ENCODE results near the gene LY6G5B.

LY6G5B gene

DNA sequence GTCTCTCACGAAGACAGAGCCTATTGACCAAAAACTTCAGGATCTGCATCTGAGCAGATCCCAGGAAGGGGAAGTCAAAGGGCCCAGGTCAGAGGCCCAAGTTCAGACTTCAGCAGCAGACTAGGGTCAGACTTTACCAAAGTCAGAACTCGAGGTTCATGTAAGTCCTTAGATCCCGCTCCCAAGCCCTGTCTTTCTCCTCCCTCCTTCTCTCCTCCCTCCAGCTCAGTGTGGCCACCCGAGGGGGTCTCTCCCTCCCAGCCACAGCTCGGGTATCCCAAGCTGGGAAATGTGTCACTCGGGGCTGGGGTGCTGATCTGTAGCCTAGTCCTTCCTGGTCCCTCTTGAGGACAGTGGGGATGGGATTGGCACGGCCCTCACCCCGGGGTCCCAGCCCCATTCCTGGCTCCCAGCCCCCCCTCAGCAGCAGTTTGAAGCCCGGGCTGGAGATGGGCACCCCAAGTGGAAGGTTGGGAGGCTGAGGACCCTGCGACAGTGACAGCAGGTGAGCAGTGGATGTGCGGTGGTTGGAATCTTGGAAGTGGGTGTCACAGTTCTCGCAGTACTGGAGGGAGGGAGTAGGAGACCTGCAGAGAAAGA is 7.6 kb upstream of the LY6G5B start:
- DNase-seq (ENCODE audit: low read depth in 2 of 2), result no peak

GRCh38 chr6:31663126-31663960 is 6.4 kb upstream of the LY6G5B start:
- no peak for DNase-seq (ENCODE audit: low read depth in 2 of 2)

- DNase-seq (ENCODE audit: low read depth in 2 of 2), result no peak
Observed at GRCh38 chr6:31663961-31664789, 5.6 kb upstream of the LY6G5B start.

GRCh38 chr6:31664790-31665500 is 4.8 kb upstream of the LY6G5B start, which contains the start of gene GPANK1:
TSS of gene GPANK1 (minus strand) at chr6:31664997. CDS start at chr6:31664478, 519 bp downstream.
- DNase-seq (ENCODE audit: low read depth in 2 of 2), result peak; percentile 74 to 75

DNA sequence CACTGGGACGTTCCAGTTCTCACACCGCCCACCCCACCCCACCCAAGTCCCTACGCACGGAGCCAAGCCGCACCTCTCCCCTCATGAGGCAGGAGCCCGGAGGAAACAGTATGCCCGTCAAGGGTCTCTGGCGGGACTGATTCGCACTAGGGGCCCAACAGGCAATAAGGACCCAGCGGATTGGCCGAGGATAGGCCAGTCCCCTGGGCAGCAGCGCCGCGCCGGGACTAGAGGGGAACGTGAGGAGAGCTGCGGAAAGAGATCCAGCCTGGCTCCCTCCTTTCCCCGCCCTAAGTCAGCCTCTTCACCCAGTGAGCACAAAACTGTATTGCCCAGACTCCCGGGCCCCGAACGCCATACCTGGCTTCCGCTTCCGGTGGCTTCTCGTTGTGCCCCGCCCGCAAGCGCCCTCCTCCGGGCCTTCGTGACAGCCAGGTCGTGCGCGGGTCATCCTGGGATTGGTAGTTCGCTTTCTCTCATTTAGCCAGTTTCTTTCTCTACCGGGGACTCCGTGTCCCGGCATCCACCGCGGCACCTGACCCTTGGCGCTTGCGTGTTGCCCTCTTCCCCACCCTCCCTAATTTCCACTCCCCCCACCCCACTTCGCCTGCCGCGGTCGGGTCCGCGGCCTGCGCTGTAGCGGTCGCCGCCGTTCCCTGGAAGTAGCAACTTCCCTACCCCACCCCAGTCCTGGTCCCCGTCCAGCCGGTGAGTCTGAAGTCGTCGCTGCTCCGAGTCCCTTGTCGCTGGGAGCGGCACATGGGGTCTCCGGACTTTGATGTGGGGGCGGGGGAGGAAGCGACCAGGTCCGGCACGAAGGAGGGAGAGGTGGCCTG is 4.1 kb upstream of the LY6G5B start, which contains the start of gene CSNK2B:
TSS of gene CSNK2B (plus strand) at position 580 of the 836 bp plus-strand sequence. CDS start 752 bp downstream, outside the sequence.
- peak; percentile 94 to 96 for DNase-seq (ENCODE audit: low read depth in 2 of 2)

DNA sequence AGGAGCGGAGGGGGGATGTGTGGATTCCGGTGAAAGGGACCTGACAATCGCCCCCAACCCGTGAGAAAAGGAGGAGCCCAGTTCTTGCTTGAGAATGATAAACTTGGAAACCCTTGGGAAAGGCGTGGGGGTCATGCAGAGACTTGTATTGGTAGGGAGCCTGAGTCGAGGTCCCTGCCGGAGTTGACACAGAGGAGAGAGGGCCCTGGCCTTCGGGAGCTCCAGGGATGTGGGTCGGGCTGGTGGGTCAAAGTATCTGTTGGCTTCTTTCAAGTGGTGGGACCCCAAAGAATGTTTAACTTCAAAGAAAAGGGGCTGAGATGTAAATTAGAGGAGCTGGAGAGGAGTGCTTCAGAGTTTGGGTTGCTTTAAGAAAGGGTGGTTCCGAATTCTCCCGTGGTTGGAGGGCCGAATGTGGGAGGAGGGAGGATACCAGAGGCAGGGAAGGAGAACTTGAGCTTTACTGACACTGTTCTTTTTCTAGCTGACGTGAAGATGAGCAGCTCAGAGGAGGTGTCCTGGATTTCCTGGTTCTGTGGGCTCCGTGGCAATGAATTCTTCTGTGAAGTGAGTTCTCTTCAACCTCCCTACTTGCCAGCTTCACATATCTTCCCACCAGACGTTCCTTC is 3.3 kb upstream of the LY6G5B start:
- no peak for DNase-seq (ENCODE audit: low read depth in 2 of 2)

- no peak for DNase-seq (ENCODE audit: low read depth in 2 of 2)
Observed at GRCh38 chr6:31676322-31676903, 6.6 kb downstream of the LY6G5B start.

DNA sequence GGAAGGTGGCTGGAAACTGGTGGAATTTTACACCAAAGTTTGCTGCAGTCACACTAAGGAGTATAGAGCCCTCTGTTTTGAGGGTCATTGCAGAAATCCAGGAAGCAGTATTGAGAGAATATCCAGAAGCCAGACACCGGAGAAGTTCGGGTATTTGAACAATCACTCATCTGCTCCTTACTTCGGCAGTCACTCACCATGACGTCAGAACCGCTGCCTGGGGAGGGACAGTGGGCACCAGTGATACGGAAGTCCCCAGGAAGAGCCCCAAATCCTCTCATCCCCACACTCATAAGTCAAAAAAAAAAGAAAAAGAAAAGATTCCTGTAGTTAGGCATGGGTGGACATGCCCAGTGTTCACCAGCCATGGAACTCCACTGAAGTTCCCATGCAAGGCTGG is 7.1 kb downstream of the LY6G5B start:
- DNase-seq (ENCODE audit: low read depth in 2 of 2), result no peak

GRCh38 chr6:31677955-31678354 is 8.2 kb downstream of the LY6G5B start:
- DNase-seq (ENCODE audit: low read depth in 2 of 2), result no peak

GRCh38 chr6:31680226-31681134 is 10.7 kb downstream of the LY6G5B start, which contains the start of gene LY6G5C:
TSS of gene LY6G5C (minus strand) at chr6:31681067. CDS start at chr6:31680373, 694 bp downstream.
- DNase-seq (ENCODE audit: low read depth in 2 of 2), result peak; percentile 44 to 52

DNA sequence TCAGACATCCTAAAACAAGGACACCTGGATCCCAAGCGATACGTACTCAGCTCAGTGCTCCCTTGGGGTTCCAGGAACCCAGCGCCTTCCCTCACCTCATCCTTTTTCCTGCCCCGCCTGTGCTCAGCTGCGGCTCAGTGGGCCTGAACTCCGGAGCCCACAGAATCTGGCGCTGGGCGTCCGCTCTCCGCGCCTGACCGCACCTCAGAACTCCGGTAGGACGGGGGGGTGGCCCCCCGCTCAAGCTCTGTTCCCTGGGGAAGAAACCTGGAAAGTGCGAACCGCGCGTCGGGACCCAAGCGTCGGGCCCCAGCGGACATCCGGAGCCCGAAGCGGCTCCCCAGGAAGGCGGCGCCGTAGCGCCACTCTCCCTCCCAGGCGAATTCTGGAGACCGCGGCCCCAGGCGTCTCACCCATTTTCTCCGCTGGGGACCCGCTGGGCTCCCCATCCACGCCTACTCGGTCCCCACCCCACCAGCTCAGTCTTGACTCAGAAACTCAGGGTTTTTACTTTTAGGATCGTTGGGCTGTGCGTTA is 11.4 kb downstream of the LY6G5B start:
- DNase-seq (ENCODE audit: low read depth in 2 of 2), result peak; percentile 17 to 37

GRCh38 chr6:31683591-31683990 is 13.8 kb downstream of the LY6G5B start:
- no peak for DNase-seq (ENCODE audit: low read depth in 2 of 2)

- DNase-seq (ENCODE audit: low read depth in 2 of 2), result no peak
Observed at GRCh38 chr6:31686483-31686882, 16.7 kb downstream of the LY6G5B start.

DNA sequence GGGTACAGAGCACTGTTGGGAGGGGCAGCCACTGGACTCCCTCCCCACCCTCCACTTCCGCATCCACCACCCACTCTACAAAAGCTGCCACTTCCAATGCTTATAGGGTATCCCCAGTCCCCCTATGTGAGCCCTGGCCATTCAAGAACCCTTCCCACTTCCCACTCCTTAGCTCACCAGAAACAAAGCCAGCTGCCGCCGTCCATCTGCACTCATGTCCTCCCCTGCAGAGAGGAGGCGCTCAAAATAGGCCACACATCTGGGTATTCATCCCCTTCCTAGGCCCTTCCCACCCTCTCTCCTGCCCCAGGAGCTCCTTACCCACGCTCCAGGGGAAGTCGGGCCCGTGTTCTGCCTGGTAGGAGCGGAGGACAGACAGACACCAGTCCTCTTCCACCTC is 17.5 kb downstream of the LY6G5B start:
- no peak for DNase-seq (ENCODE audit: low read depth in 2 of 2)

GRCh38 chr6:31687860-31688693 is 18.3 kb downstream of the LY6G5B start:
- no peak for DNase-seq (ENCODE audit: low read depth in 2 of 2)

DNA sequence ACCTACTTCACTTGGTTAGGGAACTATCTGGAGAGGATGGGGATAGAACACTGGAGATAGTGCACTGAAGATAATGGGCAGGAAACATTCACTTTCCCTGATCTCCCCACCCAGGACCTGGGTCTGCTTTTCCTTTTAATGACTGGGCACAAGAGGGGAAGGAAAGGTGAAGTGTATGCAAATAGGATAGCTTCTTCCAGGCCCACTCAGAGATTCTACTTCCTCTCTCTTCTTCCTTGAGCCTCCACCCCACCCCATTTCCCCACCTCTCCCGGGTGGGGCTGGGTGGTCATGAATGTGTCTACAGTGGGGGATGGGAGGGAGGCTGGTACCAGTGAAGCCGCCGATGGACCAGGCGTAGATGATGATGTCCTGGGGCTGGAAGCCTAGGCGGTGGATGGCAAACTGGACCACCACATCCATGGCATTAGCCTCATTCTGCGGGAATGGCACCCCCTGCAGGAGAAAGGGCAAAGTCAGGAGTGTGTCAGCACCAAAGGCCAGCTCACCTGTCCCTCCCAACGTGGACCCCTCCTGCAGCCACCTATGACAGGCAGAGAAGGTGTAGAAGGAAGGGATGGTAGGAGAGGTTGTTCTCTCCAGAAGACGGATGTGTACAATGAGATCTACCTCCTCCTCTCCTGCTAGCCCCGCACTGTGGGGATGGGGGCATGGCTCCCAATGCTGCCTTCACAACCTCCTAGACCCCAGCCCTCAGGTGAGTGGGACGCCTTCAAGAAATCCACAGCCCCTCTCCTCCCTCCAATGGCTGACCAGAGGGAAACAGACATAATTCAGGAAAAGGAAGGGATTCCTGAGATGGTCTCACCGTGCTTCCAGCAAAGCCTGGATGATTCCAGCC is 19.7 kb downstream of the LY6G5B start:
- DNase-seq (ENCODE audit: low read depth in 2 of 2), result no peak

All from activated CD4-positive, alpha-beta T cell treated with anti-CD3 and anti-CD28 coated beads for 24 hours (primary cell).